Hepatocyte (in vitro differentiated cells): ENCODE data around the gene SLC26A6. TPM values are rescaled to one million over a fixed set of nuclear protein-coding genes. Genes with fewer than 3 reads are reported as not detected.

Experiments used
- DNase-seq: peaks from one replicate; pipeline ENCODE4 v3.0.0-alpha.2; 2016; ENCODE audit warnings: low spot score
- H2AFZ ChIP-seq: fragments of 200-600 bp; sonication (generic); 2 replicates; pipeline ENCODE4 v1.6.0; 2016; ENCODE audit warnings: antibody characterized with exemption, mild to moderate bottlenecking
- H3K27ac ChIP-seq: fragments of 200-600 bp; sonication (generic); 2 replicates; pipeline ENCODE4 v1.5.1; 2016; ENCODE audit warnings: mild to moderate bottlenecking
- H3K27me3 ChIP-seq: fragments of 200-600 bp; sonication (generic); 2 replicates; pipeline ENCODE4 v1.6.1; 2016
- H3K36me3 ChIP-seq: fragments of 200-600 bp; sonication (generic); replicated peaks from 2 replicates; pipeline ENCODE4 v1.5.1; 2016; ENCODE audit warnings: low read depth; ENCODE audit not compliant: insufficient read depth
- H3K4me1 ChIP-seq: fragments of 200-600 bp; sonication (generic); 2 replicates; pipeline ENCODE4 v1.5.1; 2016; ENCODE audit warnings: mild to moderate bottlenecking, moderate library complexity; ENCODE audit not compliant: insufficient read depth
- H3K4me2 ChIP-seq: fragments of 200-600 bp; sonication (generic); 2 replicates; pipeline ENCODE4 v1.6.0; 2016
- H3K4me3 ChIP-seq: fragments of 200-600 bp; sonication (generic); 2 replicates; pipeline ENCODE4 v1.5.1; 2016; ENCODE audit warnings: mild to moderate bottlenecking
- H3K79me2 ChIP-seq: fragments of 200-600 bp; sonication (generic); 2 replicates; pipeline ENCODE4 v1.6.0; 2017; ENCODE audit warnings: mild to moderate bottlenecking
- H3K9me2 ChIP-seq: fragments of 200-600 bp; sonication (generic); replicated peaks from 2 replicates; pipeline ENCODE4 v1.6.0; 2017; ENCODE audit warnings: mild to moderate bottlenecking; ENCODE audit not compliant: insufficient read depth
- H3K9me3 ChIP-seq: fragments of 200-600 bp; sonication (generic); 2 replicates; pipeline ENCODE4 v1.5.1; 2016; ENCODE audit warnings: low read depth, mild to moderate bottlenecking
- H4K20me1 ChIP-seq: fragments of 200-600 bp; sonication (generic); 2 replicates; pipeline ENCODE4 v1.6.0; 2016; ENCODE audit warnings: mild to moderate bottlenecking; ENCODE audit not compliant: insufficient read depth, poor library complexity, severe bottlenecking
- CTCF ChIP-seq: fragments of 200-600 bp; sonication (generic); IDR thresholded peaks from 2 replicates; pipeline ENCODE4 v1.5.1; 2016; ENCODE audit warnings: antibody characterized with exemption, mild to moderate bottlenecking; ENCODE audit not compliant: poor library complexity
- EZH2 ChIP-seq: fragments of 200-600 bp; sonication (generic); IDR thresholded peaks from 2 replicates; pipeline ENCODE4 v1.6.1; 2016; ENCODE audit warnings: antibody characterized with exemption, mild to moderate bottlenecking, borderline replicate concordance
- EZH2phosphoT487 ChIP-seq: fragments of 200-600 bp; sonication (generic); IDR thresholded peaks from one replicate; pipeline ENCODE4 v1.6.1; 2018; ENCODE audit warnings: antibody characterized with exemption, mild to moderate bottlenecking, low read depth, moderate library complexity; ENCODE audit not compliant: unreplicated experiment, severe bottlenecking
- WGBS: methylation state at CpG from one replicate; pipeline ENCODE4 v1.1.6; 2016; ENCODE audit warnings: low lambda C conversion rate; ENCODE audit errors: missing lambda C conversion rate; 5-methylcytosine and 5-hydroxymethylcytosine counted together
- microRNA counts: library from miRNA; unstranded; fragments of <30 nt; microRNA quantifications from one replicate; lab custom pipeline; 2017
- microRNA-seq: library from miRNA; unstranded; fragments of <30 nt; microRNA quantifications from one replicate; pipeline ENCODE4, GENCODE V29; 2017
- polyA plus RNA-seq: library from polyadenylated mRNA; unstranded; fragments of >200 nt; fragmentation: Nextera tagmentation; extraction: Ambion mirVana; gene quantifications from 2 replicates; pipeline ENCODE4 v1.2.1, GENCODE V29; 2016
- small RNA-seq: library from RNA; depleted of rRNA; stranded (forward); fragments of <200 nt; gene quantifications from one replicate; pipeline ENCODE3, GENCODE V24; 2014
- total RNA-seq: library from RNA; depleted of rRNA; stranded (reverse); fragments of >200 nt; gene quantifications from 2 replicates; pipeline ENCODE4 v1.2.3, GENCODE V29; 2014

The SLC26A6 gene
- total and polyA plus RNA-seq, 2 experiments from 2014 or later, result 53.7 to 56.6 TPM

DNA sequence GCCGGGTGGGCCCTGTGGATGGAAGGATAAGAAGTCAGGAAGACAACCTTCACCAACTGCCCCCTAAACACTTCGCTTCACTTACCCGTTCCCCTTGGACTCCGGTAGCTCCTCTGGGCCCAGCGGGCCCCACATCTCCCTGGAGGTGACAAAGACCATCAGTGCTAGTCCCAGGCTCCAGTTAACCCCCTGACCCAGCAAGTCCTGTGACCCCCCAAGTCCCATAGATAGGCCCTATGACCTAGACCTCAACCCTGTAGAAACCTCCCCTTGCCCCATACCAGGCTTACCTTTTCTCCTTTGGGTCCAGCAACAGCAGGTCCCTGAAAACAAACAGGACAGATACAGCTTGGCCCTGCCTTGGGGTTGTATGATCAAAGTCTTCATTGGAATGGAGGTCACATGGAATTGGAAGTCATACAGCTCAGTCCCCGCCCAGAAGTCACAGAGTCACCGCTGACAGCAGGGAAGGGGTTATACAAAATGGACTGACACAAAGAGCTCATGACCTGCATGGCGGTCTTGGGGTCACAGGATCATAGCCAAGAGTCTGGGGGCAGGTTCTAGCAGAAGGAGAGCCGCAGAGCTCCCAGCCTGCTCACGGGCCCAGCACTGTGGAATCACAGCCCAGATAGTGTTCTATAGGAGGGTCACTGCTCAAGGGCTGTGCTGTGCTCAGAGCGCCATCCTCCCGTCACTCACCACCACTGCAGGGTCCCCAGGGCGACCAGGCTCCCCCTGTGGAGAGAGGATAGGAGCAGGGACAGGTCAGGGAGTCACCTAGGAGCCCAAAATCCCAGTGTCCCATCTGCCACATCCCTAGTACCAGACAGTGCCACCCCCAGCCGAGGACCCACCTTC lies 53.4 kb downstream of the SLC26A6 start:
- no peaks in the 10 kb centered on the region for H3K9me2 ChIP-seq
- H3K27ac ChIP-seq, result no peak overlapping the region
- no peak overlapping the region for H3K4me2 ChIP-seq
- no peaks in the 10 kb centered on the region for H3K27me3 ChIP-seq
- no peak overlapping the region for H3K4me3 ChIP-seq
- H3K9me3 ChIP-seq, result no peaks in the 10 kb centered on the region
- no peaks in the 10 kb centered on the region for H4K20me1 ChIP-seq
- TF ChIP-seq EZH2 (no peak), EZH2phosphoT487 (no peak), CTCF (no peak)
- 93% methylated on average over 14 of the region's 14 CpGs for WGBS
- no peaks in the 10 kb centered on the region for H3K79me2 ChIP-seq
- no peaks in the 10 kb centered on the region for H3K4me1 ChIP-seq
- no peak overlapping the region for H2AFZ ChIP-seq
- H3K36me3 ChIP-seq, result no peaks in the 10 kb centered on the region
- no peak for DNase-seq

DNA sequence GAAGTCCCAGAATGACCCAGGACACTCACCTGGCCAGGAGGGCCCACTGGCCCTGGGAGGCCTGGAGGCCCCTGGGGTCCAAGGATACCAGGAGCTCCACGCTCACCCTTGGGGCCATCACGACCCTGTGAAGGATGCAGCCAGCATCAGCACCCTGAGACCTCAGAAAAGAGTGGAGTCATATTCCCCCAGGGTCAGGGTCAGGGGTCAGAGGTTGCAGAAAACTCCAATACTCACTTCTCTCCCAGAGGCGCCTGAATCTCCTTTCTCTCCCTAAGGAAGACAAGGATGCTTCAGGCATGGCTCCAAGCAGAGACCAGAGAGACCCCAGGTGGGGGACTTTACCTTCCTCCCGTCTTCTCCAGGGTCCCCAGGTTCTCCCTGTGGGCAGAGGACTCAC lies 58.6 kb downstream of the SLC26A6 start:
- Histone ChIP-seq H3K27me3 (no peaks in the 10 kb centered on the region), H3K4me2 (no peak overlapping the region), H3K9me2 (no peaks in the 10 kb centered on the region), H2AFZ (no peak overlapping the region), H3K4me1 (no peaks in the 10 kb centered on the region), H3K36me3 (no peaks in the 10 kb centered on the region), H3K9me3 (no peaks in the 10 kb centered on the region), H4K20me1 (no peaks in the 10 kb centered on the region), H3K79me2 (no peaks in the 10 kb centered on the region), H3K27ac (no peak overlapping the region), H3K4me3 (no peak overlapping the region)
- DNase-seq, result no peak
- 93% methylated on average over 4 of the region's 4 CpGs for WGBS
- no peak for TF ChIP-seq EZH2phosphoT487
- no peak for TF ChIP-seq CTCF
- TF ChIP-seq EZH2, result no peak

MicroRNAs encoded within 50 kb of the gene (microRNA counts, 767-probe panel; counts per million panel counts)
- not detected for microRNA hsa-miR-711 (lab: Ali Mortazavi, UCI)

Small RNA genes within 50 kb of the gene (microRNA-seq; reads per million reads assigned to microRNA genes)
- gene MIR4793 (not detected), gene MIR711 (not detected)

Small RNA genes within 50 kb of the gene (small RNA-seq; reads per million reads assigned to genes)
- not detected for gene AC141002.1

Other genes with a start within 250 kb of the SLC26A6 start
- 73.2 and 74.5 TPM in 2 replicates for gene PLXNB1, start 205.4 kb downstream of the SLC26A6 start, total RNA-seq
- 71.3 and 79.0 TPM in 2 replicates for gene PLXNB1, start 205.4 kb downstream of the SLC26A6 start, polyA plus RNA-seq
- 28.1 and 30.4 TPM in 2 replicates for gene CCDC51, start 195.3 kb downstream of the SLC26A6 start, total RNA-seq
- gene CCDC51, start 195.3 kb downstream of the SLC26A6 start, polyA plus RNA-seq, result 30.8 and 32.0 TPM in 2 replicates
- gene TMA7, start 195.2 kb downstream of the SLC26A6 start, total RNA-seq, result 345 and 381 TPM in 2 replicates
- gene TMA7, start 195.2 kb downstream of the SLC26A6 start, polyA plus RNA-seq, result 503 and 581 TPM in 2 replicates
- gene ATRIP, start 188.7 kb downstream of the SLC26A6 start, total RNA-seq, result 4.5 and 4.9 TPM in 2 replicates
- gene ATRIP, start 188.7 kb downstream of the SLC26A6 start, polyA plus RNA-seq, result 4.3 and 6.7 TPM in 2 replicates
- 172 and 192 TPM in 2 replicates for gene SHISA5, start 131.3 kb downstream of the SLC26A6 start, total RNA-seq
- 369 TPM in 2 replicates for gene SHISA5, start 131.3 kb downstream of the SLC26A6 start, polyA plus RNA-seq
- gene PFKFB4, start 78.7 kb downstream of the SLC26A6 start, total RNA-seq, result 12.0 and 14.1 TPM in 2 replicates
- gene PFKFB4, start 78.7 kb downstream of the SLC26A6 start, polyA plus RNA-seq, result 8.2 and 9.5 TPM in 2 replicates
- 0.08 and 0.30 TPM in 2 replicates for gene UCN2, start 71.7 kb downstream of the SLC26A6 start, total RNA-seq
- gene UCN2, start 71.7 kb downstream of the SLC26A6 start, polyA plus RNA-seq, result 1.1 and 1.5 TPM in 2 replicates
- 5.7 and 17.4 TPM in 2 replicates for gene COL7A1, start 40.1 kb downstream of the SLC26A6 start, total RNA-seq
- 19.6 and 24.7 TPM in 2 replicates for gene COL7A1, start 40.1 kb downstream of the SLC26A6 start, polyA plus RNA-seq
- gene UQCRC1, start 25.8 kb downstream of the SLC26A6 start, total RNA-seq, result 308 and 352 TPM in 2 replicates
- gene UQCRC1, start 25.8 kb downstream of the SLC26A6 start, polyA plus RNA-seq, result 405 and 411 TPM in 2 replicates
- gene TMEM89, start 13.7 kb downstream of the SLC26A6 start, total RNA-seq, result not detected in 2 replicates
- gene TMEM89, start 13.7 kb downstream of the SLC26A6 start, polyA plus RNA-seq, result not detected in 2 replicates
- gene CELSR3, start 27.4 kb upstream of the SLC26A6 start, total RNA-seq, result 1.6 and 1.8 TPM in 2 replicates
- gene CELSR3, start 27.4 kb upstream of the SLC26A6 start, polyA plus RNA-seq, result 1.9 TPM in 2 replicates
- 19.9 and 23.4 TPM in 2 replicates for gene NCKIPSD, start 50.5 kb upstream of the SLC26A6 start, total RNA-seq
- gene NCKIPSD, start 50.5 kb upstream of the SLC26A6 start, polyA plus RNA-seq, result 21.0 and 22.9 TPM in 2 replicates
- 99.3 and 112 TPM in 2 replicates for gene IP6K2, start 81.8 kb upstream of the SLC26A6 start, total RNA-seq
- gene IP6K2, start 81.8 kb upstream of the SLC26A6 start, polyA plus RNA-seq, result 155 and 169 TPM in 2 replicates
- gene PRKAR2A, start 212.4 kb upstream of the SLC26A6 start, total RNA-seq, result 29.7 and 33.9 TPM in 2 replicates
- 9.0 and 10.8 TPM in 2 replicates for gene PRKAR2A, start 212.4 kb upstream of the SLC26A6 start, polyA plus RNA-seq